A673 (cell line): ENCODE measurements around the gene SUFU. TPM values are rescaled to one million over a fixed set of nuclear protein-coding genes. Genes with fewer than 3 reads are reported as not detected.

Experiments
- BruUV-seq: library from RNA; stranded (reverse); fragments of 400-500 nt; replicated peaks from 2 replicates; lab custom pipeline; 2021; lab: Mats Ljungman, UMichigan
- CTCF ChIA-PET: fragments of 300-600 bp; sonication (Branson Sonifier 250); formaldehyde crosslinking; loops from one replicate; lab custom pipeline; 2022; ENCODE audit warnings: antibody characterized with exemption; lab: Charles Lee
- POLR2A ChIA-PET: fragments of 300-600 bp; sonication (Branson Sonifier 250); formaldehyde crosslinking; loops from one replicate; lab custom pipeline; 2022; ENCODE audit warnings: antibody characterized with exemption; ENCODE audit not compliant: low non-redundant PET; lab: Charles Lee
- DNase-seq: peaks from one replicate; pipeline ENCODE4 v3.0.0-alpha.2; 2015; ENCODE audit warnings: low spot score
- H3K27ac ChIP-seq: fragments of 200-600 bp; sonication (generic); 2 replicates; pipeline ENCODE4 v1.5.1; 2016; ENCODE audit warnings: mixed run types, low read depth, mild to moderate bottlenecking, mixed read lengths, antibody characterized with exemption, low read length; ENCODE audit not compliant: poor library complexity, severe bottlenecking
- H3K27me3 ChIP-seq: fragments of 200-600 bp; sonication (generic); replicated peaks from 2 replicates; pipeline ENCODE4 v1.6.1; 2017; ENCODE audit warnings: mixed run types, low read depth, mild to moderate bottlenecking, mixed read lengths, antibody characterized with exemption, low read length; ENCODE audit not compliant: insufficient read depth, poor library complexity
- H3K36me3 ChIP-seq: fragments of 200-600 bp; sonication (generic); 2 replicates; pipeline ENCODE4 v1.6.1; 2016; ENCODE audit warnings: mixed run types, mild to moderate bottlenecking, mixed read lengths, antibody characterized with exemption, low read length; ENCODE audit not compliant: insufficient read depth, poor library complexity, severe bottlenecking
- H3K4me1 ChIP-seq: fragments of 200-600 bp; sonication (generic); 2 replicates; pipeline ENCODE4 v1.6.1; 2017; ENCODE audit warnings: mixed run types, mild to moderate bottlenecking, mixed read lengths, antibody characterized with exemption, low read length; ENCODE audit not compliant: insufficient read depth, poor library complexity, severe bottlenecking
- H3K4me3 ChIP-seq: fragments of 200-600 bp; sonication (generic); 2 replicates; pipeline ENCODE4 v1.5.1; 2016; ENCODE audit warnings: low read depth, mixed run types, mild to moderate bottlenecking, mixed read lengths, low read length; ENCODE audit not compliant: poor library complexity, severe bottlenecking
- H3K9me3 ChIP-seq: fragments of 200-600 bp; sonication (generic); 2 replicates; pipeline ENCODE4 v1.6.1; 2016; ENCODE audit warnings: mixed run types, low read depth, mild to moderate bottlenecking, mixed read lengths, antibody characterized with exemption, low read length; ENCODE audit not compliant: poor library complexity, severe bottlenecking
- CTCF ChIP-seq: fragments of 300-800, 200-600 bp; sonication (generic); conservative IDR thresholded peaks from 2 replicates; pipeline ENCODE4 v1.5.1; 2017; ENCODE audit warnings: low read depth, mild to moderate bottlenecking, antibody characterized with exemption, low read length, moderate library complexity, mixed read lengths
- EZH2 ChIP-seq: fragments of 200-600 bp; sonication (generic); IDR thresholded peaks from 2 replicates; pipeline ENCODE4 v1.6.1; 2017; ENCODE audit warnings: borderline replicate concordance, low read depth, mild to moderate bottlenecking, mixed read lengths, antibody characterized with exemption, low read length; ENCODE audit not compliant: poor library complexity, severe bottlenecking
- intact Hi-C: fragments of 100-400 bp; cut with micrococcal nuclease; formaldehyde crosslinking; loops from one replicate; pipeline ENCODE4 v1.10.0; 2022; ENCODE audit not compliant: unreplicated experiment
- total RNA-seq: library from RNA; stranded (reverse); gene quantifications from 2 replicates; pipeline ENCODE4 v1.2.3, GENCODE V29; 2021

Gene SUFU
- total RNA-seq, 1 experiment from 2014 or later = 20.5 TPM

- H3K4me3 ChIP-seq = no peak overlapping the region
- intact Hi-C loops = loop anchor here (5.0 kb wide), 1 partner anchor 94 kb away; the partner anchor contains the start of genes ACTR1A and SUFU
- no peaks in the 10 kb centered on the region for H3K4me1 ChIP-seq
- no peaks in the 10 kb centered on the region for H3K36me3 ChIP-seq
- no peaks in the 10 kb centered on the region for H3K9me3 ChIP-seq
- no peak overlapping the region for H3K27ac ChIP-seq
- no peak for TF ChIP-seq EZH2
- peak; percentile 80 for TF ChIP-seq CTCF
- BruUV-seq = no TSS peak
- CTCF ChIA-PET = interaction anchor here (0.6 kb wide), 1 partner anchor 99 kb away, joined by 4 read pairs; no protein-coding TSS in a partner anchor
- DNase-seq = peak; percentile 72
- H3K27me3 ChIP-seq = no peaks in the 10 kb centered on the region
- POLR2A ChIA-PET = no interaction called here
These were observed 92.8 kb downstream of the SUFU start for GRCh38 chr10:102596506-102596971.

GRCh38 chr10:102597131-102597991 lies 93.6 kb downstream of the SUFU start:
- intact Hi-C loops = loop anchor here (5.0 kb wide), 1 partner anchor 95 kb away; the partner anchor contains the start of genes ACTR1A and SUFU
- no peak overlapping the region for H3K27ac ChIP-seq
- no TSS peak for BruUV-seq
- ChIA-PET CTCF (no interaction called here), POLR2A (no interaction called here)
- no peaks in the 10 kb centered on the region for H3K4me1 ChIP-seq
- no peaks in the 10 kb centered on the region for H3K36me3 ChIP-seq
- H3K27me3 ChIP-seq = no peaks in the 10 kb centered on the region
- no peak overlapping the region for H3K4me3 ChIP-seq
- TF ChIP-seq EZH2 (no peak), CTCF (no peak)
- no peaks in the 10 kb centered on the region for H3K9me3 ChIP-seq
- DNase-seq = no peak

- no TSS peak for BruUV-seq
- CTCF ChIA-PET = no interaction called here
- H3K9me3 ChIP-seq = no peaks in the 10 kb centered on the region
- POLR2A ChIA-PET = no interaction called here
- H3K36me3 ChIP-seq = no peaks in the 10 kb centered on the region
- intact Hi-C loops = loop anchor here (5.0 kb wide), 1 partner anchor 96 kb away; the partner anchor contains the start of genes ACTR1A and SUFU
- DNase-seq = no peak
- no peak overlapping the region for H3K4me3 ChIP-seq
- no peaks in the 10 kb centered on the region for H3K4me1 ChIP-seq
- H3K27me3 ChIP-seq = no peaks in the 10 kb centered on the region
- no peak for TF ChIP-seq CTCF
- no peak for TF ChIP-seq EZH2
- no peak overlapping the region for H3K27ac ChIP-seq
These were observed 94.5 kb downstream of the SUFU start for GRCh38 chr10:102598243-102598642.
